HEK293 (cell line): Measurements from ENCODE around the gene ZNF232.

Source experiments
- GLI4 ChIP-seq: fragments of 450-650 bp; formaldehyde crosslinking; IDR thresholded peaks from 2 replicates; pipeline ENCODE4 v1.5.1; 2016; ENCODE audit warnings: missing biosample characterization, missing genetic modification characterization
- HOXA7 ChIP-seq: sonication (generic); formaldehyde crosslinking; IDR thresholded peaks from 2 replicates; pipeline ENCODE4 v1.8.1; 2022; ENCODE audit warnings: missing genetic modification reagents, borderline replicate concordance
- IKZF3 ChIP-seq: fragments of 450-650 bp; IDR thresholded peaks from 2 replicates; pipeline ENCODE4 v1.5.0; 2018; ENCODE audit warnings: missing biosample characterization, mild to moderate bottlenecking, missing genetic modification characterization, moderate library complexity
- RBAK ChIP-seq: fragments of 450-650 bp; formaldehyde crosslinking; IDR thresholded peaks from 2 replicates; pipeline ENCODE4 v1.5.1; 2016; ENCODE audit warnings: missing biosample characterization, missing genetic modification characterization
- YY1 ChIP-seq: fragments of 450-650 bp; formaldehyde crosslinking; IDR thresholded peaks from 2 replicates; pipeline ENCODE4 v1.5.1; 2018; ENCODE audit warnings: missing biosample characterization, missing genetic modification characterization
- ZFHX2 ChIP-seq: fragments of 450-650 bp; formaldehyde crosslinking; conservative IDR thresholded peaks from 2 replicates; pipeline ENCODE4 v1.5.1; 2016; ENCODE audit warnings: missing biosample characterization, missing genetic modification characterization
- ZFP3 ChIP-seq: fragments of 450-650 bp; formaldehyde crosslinking; IDR thresholded peaks from 2 replicates; pipeline ENCODE4 v1.5.1; 2016; ENCODE audit warnings: low read depth, missing biosample characterization, missing genetic modification characterization
- ZNF114 ChIP-seq: fragments of 450-650 bp; formaldehyde crosslinking; IDR thresholded peaks from 2 replicates; pipeline ENCODE4 v1.5.0; 2017; ENCODE audit warnings: missing biosample characterization, missing genetic modification characterization
- ZNF146 ChIP-seq: fragments of 450-650 bp; formaldehyde crosslinking; IDR thresholded peaks from 2 replicates; pipeline ENCODE4 v1.5.1; 2016; ENCODE audit warnings: missing biosample characterization, missing genetic modification characterization
- ZNF202 ChIP-seq: fragments of 450-650 bp; formaldehyde crosslinking; IDR thresholded peaks from 2 replicates; pipeline ENCODE4 v1.5.1; 2016; ENCODE audit warnings: missing biosample characterization, missing genetic modification characterization, borderline replicate concordance
- ZNF211 ChIP-seq: fragments of 450-650 bp; formaldehyde crosslinking; IDR thresholded peaks from 2 replicates; pipeline ENCODE4 v1.5.1; 2016; ENCODE audit warnings: low read depth, missing biosample characterization, missing genetic modification characterization
- ZNF274 ChIP-seq, 2 experiments: fragments of 200-500 bp in 1 of 2; fragments of 450-650 bp in 1 of 2; sonication (Bioruptor generic) in 1 of 2; formaldehyde crosslinking in 1 of 2; IDR thresholded peaks; 2 replicates each; pipeline versions ENCODE4 v1.5.1 to v1.6.1; 2014 to 2016; ENCODE audit warnings: borderline replicate concordance in 1 of 2, inconsistent platforms in 1 of 2, low read length in 1 of 2, missing biosample characterization in 1 of 2, missing genetic modification characterization in 1 of 2
- ZNF366 ChIP-seq: fragments of 450-650 bp; formaldehyde crosslinking; conservative IDR thresholded peaks from 2 replicates; pipeline ENCODE4 v1.5.1; 2016; ENCODE audit warnings: missing biosample characterization, missing genetic modification characterization
- ZNF394 ChIP-seq: fragments of 450-650 bp; formaldehyde crosslinking; IDR thresholded peaks from 2 replicates; pipeline ENCODE4 v1.5.1; 2016; ENCODE audit warnings: missing biosample characterization, missing genetic modification characterization, mild to moderate bottlenecking, moderate library complexity, borderline replicate concordance
- ZNF423 ChIP-seq: fragments of 450-650 bp; formaldehyde crosslinking; IDR thresholded peaks from 2 replicates; pipeline ENCODE4 v1.5.1; 2016; ENCODE audit warnings: missing biosample characterization, missing genetic modification characterization
- ZNF426 ChIP-seq: fragments of 450-650 bp; formaldehyde crosslinking; IDR thresholded peaks from 2 replicates; pipeline ENCODE4 v1.5.1; 2017; ENCODE audit warnings: missing biosample characterization, missing genetic modification characterization, mild to moderate bottlenecking, inconsistent platforms, moderate library complexity
- ZNF433 ChIP-seq: fragments of 450-650 bp; formaldehyde crosslinking; IDR thresholded peaks from 2 replicates; pipeline ENCODE4 v1.5.1; 2016; ENCODE audit warnings: missing biosample characterization, missing genetic modification characterization, low read depth
- ZNF514 ChIP-seq: fragments of 450-650 bp; formaldehyde crosslinking; IDR thresholded peaks from 2 replicates; pipeline ENCODE4 v1.5.1; 2016; ENCODE audit warnings: missing biosample characterization, missing genetic modification characterization
- ZNF521 ChIP-seq: fragments of 450-650 bp; formaldehyde crosslinking; IDR thresholded peaks from 2 replicates; pipeline ENCODE4 v1.5.1; 2017; ENCODE audit warnings: missing biosample characterization, mild to moderate bottlenecking, missing genetic modification characterization
- ZNF544 ChIP-seq: fragments of 450-650 bp; formaldehyde crosslinking; IDR thresholded peaks from 2 replicates; pipeline ENCODE4 v1.5.0; 2017; ENCODE audit warnings: missing biosample characterization, missing genetic modification characterization
- ZNF623 ChIP-seq: fragments of 450-650 bp; formaldehyde crosslinking; IDR thresholded peaks from 2 replicates; pipeline ENCODE4 v1.5.1; 2016; ENCODE audit warnings: missing biosample characterization, missing genetic modification characterization
- ZNF658 ChIP-seq: fragments of 450-650 bp; formaldehyde crosslinking; IDR thresholded peaks from 2 replicates; pipeline ENCODE4; 2016; ENCODE audit warnings: missing biosample characterization, missing genetic modification characterization
- ZNF660 ChIP-seq: fragments of 450-650 bp; IDR thresholded peaks from 2 replicates; pipeline ENCODE4 v1.5.1; 2018; ENCODE audit warnings: missing biosample characterization, mild to moderate bottlenecking, missing genetic modification characterization
- ZNF670 ChIP-seq: fragments of 450-650 bp; formaldehyde crosslinking; IDR thresholded peaks from 2 replicates; pipeline ENCODE4 v1.5.1; 2016; ENCODE audit warnings: missing biosample characterization, missing genetic modification characterization, low read depth
- ZXDB ChIP-seq: fragments of 450-650 bp; formaldehyde crosslinking; IDR thresholded peaks from 2 replicates; pipeline ENCODE4 v1.5.1; 2016; ENCODE audit warnings: missing biosample characterization, missing genetic modification characterization
- TF ChIP-seq, protein P1 (sequence below): fragments of 450-650 bp; formaldehyde crosslinking; IDR thresholded peaks from 2 replicates; pipeline ENCODE4 v1.5.1; 2017; ENCODE audit warnings: missing biosample characterization, missing genetic modification characterization
- TF ChIP-seq, protein P2 (sequence below): fragments of 450-650 bp; formaldehyde crosslinking; IDR thresholded peaks from 2 replicates; pipeline ENCODE4 v1.5.1; 2016; ENCODE audit warnings: missing biosample characterization, missing genetic modification characterization, low read depth
- TF ChIP-seq, protein P3 (sequence below): fragments of 450-650 bp; formaldehyde crosslinking; IDR thresholded peaks from 2 replicates; pipeline ENCODE4 v1.5.1; 2016; ENCODE audit warnings: missing biosample characterization, missing genetic modification characterization
- TF ChIP-seq, protein P4 (sequence below): fragments of 450-650 bp; formaldehyde crosslinking; IDR thresholded peaks from 2 replicates; pipeline ENCODE4 v1.5.1; 2016; ENCODE audit warnings: missing biosample characterization, missing genetic modification characterization
- TF ChIP-seq, protein P5 (sequence below): fragments of 450-650 bp; formaldehyde crosslinking; IDR thresholded peaks from 2 replicates; pipeline ENCODE4 v1.5.1; 2016; ENCODE audit warnings: missing biosample characterization, missing genetic modification characterization
- TF ChIP-seq, protein P6 (sequence below): fragments of 450-650 bp; formaldehyde crosslinking; IDR thresholded peaks from 2 replicates; pipeline ENCODE4 v1.5.1; 2016; ENCODE audit warnings: missing biosample characterization, missing genetic modification characterization

Gene ZNF232

DNA sequence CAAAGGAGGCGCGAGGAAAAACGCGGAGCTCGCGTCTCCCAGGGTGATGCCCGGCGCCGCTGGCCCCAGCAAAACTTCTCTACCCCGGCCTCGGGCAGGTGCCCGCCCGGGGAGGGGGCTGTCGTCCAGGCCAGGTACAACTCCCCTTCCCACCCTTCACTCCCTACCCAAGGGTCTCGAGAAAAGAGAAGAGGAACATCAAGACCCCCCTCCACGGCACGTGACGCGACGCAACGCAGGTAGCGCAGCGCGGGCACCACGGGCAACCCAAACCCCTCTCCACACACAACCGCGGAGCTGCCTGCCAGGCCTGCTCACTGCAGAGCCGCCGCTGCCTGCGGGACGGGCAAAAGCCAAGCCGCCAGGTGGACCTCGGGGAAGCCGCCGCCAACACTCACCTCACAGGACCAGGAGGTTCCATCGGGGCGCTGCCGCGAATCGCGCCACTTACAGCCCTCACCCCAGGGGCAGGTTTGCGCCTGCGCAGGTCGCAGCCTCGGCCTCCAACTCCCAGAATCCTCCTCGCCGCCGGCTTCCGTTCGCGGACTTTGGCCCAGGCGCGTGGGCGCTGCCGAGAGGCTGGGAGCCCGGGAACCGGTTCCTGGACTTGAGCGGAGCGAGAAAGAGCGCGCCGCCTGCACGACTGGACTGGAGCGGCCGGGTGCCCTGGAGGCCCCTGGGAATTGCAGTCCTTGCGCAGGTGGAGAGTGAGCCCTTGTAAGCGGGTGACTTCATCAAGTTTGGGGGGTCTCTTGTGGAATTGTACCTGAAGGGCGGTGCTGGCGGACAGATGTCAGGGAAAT lies at the start of gene ZNF232 (continued):
- TF ChIP-seq, protein P1, sequence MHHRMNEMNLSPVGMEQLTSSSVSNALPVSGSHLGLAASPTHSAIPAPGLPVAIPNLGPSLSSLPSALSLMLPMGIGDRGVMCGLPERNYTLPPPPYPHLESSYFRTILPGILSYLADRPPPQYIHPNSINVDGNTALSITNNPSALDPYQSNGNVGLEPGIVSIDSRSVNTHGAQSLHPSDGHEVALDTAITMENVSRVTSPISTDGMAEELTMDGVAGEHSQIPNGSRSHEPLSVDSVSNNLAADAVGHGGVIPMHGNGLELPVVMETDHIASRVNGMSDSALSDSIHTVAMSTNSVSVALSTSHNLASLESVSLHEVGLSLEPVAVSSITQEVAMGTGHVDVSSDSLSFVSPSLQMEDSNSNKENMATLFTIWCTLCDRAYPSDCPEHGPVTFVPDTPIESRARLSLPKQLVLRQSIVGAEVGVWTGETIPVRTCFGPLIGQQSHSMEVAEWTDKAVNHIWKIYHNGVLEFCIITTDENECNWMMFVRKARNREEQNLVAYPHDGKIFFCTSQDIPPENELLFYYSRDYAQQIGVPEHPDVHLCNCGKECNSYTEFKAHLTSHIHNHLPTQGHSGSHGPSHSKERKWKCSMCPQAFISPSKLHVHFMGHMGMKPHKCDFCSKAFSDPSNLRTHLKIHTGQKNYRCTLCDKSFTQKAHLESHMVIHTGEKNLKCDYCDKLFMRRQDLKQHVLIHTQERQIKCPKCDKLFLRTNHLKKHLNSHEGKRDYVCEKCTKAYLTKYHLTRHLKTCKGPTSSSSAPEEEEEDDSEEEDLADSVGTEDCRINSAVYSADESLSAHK (tag by site-specific recombination) = no peak
- TF ChIP-seq YY1 (tag by site-specific recombination) = no peak
- TF ChIP-seq ZNF544 (tag by site-specific recombination) = no peak
- no peak for TF ChIP-seq HOXA7
- TF ChIP-seq, protein P2, sequence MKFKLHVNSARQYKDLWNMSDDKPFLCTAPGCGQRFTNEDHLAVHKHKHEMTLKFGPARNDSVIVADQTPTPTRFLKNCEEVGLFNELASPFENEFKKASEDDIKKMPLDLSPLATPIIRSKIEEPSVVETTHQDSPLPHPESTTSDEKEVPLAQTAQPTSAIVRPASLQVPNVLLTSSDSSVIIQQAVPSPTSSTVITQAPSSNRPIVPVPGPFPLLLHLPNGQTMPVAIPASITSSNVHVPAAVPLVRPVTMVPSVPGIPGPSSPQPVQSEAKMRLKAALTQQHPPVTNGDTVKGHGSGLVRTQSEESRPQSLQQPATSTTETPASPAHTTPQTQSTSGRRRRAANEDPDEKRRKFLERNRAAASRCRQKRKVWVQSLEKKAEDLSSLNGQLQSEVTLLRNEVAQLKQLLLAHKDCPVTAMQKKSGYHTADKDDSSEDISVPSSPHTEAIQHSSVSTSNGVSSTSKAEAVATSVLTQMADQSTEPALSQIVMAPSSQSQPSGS = no peak
- TF ChIP-seq RBAK (tag by site-specific recombination) = no peak
- TF ChIP-seq ZXDB = peak; percentile 87
- TF ChIP-seq ZNF202 (tag by site-specific recombination) = no peak
- TF ChIP-seq ZNF114 (tag by site-specific recombination) = no peak
- TF ChIP-seq ZNF146 (tag by site-specific recombination) = no peak
- no peak for TF ChIP-seq ZNF660
- no peak for TF ChIP-seq ZNF394 (tag by site-specific recombination)
- TF ChIP-seq ZNF514 (tag by site-specific recombination) = no peak
- no peak for TF ChIP-seq ZNF274 (IDR thresholded peaks at IDR 0.05; ENCODE audit: low read length)
- no peak for TF ChIP-seq ZNF274 (tag by site-specific recombination; IDR thresholded peaks at IDR 0.05; ENCODE audit: borderline replicate concordance)
- no peak for TF ChIP-seq ZNF433 (tag by site-specific recombination)
- TF ChIP-seq ZNF426 = no peak
- TF ChIP-seq ZNF623 (tag by site-specific recombination) = no peak
- no peak for TF ChIP-seq ZNF211
- TF ChIP-seq, protein P3, sequence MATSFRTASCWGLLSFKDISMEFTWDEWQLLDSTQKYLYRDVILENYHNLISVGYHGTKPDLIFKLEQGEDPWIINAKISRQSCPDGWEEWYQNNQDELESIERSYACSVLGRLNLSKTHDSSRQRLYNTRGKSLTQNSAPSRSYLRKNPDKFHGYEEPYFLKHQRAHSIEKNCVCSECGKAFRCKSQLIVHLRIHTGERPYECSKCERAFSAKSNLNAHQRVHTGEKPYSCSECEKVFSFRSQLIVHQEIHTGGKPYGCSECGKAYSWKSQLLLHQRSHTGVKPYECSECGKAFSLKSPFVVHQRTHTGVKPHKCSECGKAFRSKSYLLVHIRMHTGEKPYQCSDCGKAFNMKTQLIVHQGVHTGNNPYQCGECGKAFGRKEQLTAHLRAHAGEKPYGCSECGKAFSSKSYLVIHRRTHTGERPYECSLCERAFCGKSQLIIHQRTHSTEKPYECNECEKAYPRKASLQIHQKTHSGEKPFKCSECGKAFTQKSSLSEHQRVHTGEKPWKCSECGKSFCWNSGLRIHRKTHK (tag by site-specific recombination) = no peak
- TF ChIP-seq ZNF366 (tag by site-specific recombination) = no peak
- TF ChIP-seq ZFHX2 (tag by site-specific recombination) = peak; percentile 80
- TF ChIP-seq ZFP3 (tag by site-specific recombination) = no peak
- TF ChIP-seq ZNF670 = no peak
- TF ChIP-seq, protein P4, sequence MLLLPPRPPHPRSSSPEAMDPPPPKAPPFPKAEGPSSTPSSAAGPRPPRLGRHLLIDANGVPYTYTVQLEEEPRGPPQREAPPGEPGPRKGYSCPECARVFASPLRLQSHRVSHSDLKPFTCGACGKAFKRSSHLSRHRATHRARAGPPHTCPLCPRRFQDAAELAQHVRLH (tag by site-specific recombination) = peak; percentile 52; the same call in 1 of the 2 replicates
- TF ChIP-seq ZNF658 (tag by site-specific recombination) = no peak
- TF ChIP-seq IKZF3 = peak; percentile 80
- TF ChIP-seq ZNF423 (tag by site-specific recombination) = no peak
- peak; percentile 54; the same call in 1 of the 2 replicates for TF ChIP-seq GLI4 (tag by site-specific recombination)
- TF ChIP-seq ZNF521 (tag by site-specific recombination) = no peak
- TF ChIP-seq, protein P5, sequence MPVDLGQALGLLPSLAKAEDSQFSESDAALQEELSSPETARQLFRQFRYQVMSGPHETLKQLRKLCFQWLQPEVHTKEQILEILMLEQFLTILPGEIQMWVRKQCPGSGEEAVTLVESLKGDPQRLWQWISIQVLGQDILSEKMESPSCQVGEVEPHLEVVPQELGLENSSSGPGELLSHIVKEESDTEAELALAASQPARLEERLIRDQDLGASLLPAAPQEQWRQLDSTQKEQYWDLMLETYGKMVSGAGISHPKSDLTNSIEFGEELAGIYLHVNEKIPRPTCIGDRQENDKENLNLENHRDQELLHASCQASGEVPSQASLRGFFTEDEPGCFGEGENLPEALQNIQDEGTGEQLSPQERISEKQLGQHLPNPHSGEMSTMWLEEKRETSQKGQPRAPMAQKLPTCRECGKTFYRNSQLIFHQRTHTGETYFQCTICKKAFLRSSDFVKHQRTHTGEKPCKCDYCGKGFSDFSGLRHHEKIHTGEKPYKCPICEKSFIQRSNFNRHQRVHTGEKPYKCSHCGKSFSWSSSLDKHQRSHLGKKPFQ (tag by site-specific recombination) = no peak
- TF ChIP-seq, protein P6, sequence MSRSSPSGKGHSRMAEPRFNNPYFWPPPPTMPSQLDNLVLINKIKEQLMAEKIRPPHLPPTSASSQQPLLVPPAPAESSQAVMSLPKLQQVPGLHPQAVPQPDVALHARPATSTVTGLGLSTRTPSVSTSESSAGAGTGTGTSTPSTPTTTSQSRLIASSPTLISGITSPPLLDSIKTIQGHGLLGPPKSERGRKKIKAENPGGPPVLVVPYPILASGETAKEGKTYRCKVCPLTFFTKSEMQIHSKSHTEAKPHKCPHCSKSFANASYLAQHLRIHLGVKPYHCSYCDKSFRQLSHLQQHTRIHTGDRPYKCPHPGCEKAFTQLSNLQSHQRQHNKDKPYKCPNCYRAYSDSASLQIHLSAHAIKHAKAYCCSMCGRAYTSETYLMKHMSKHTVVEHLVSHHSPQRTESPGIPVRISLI = no peak
